Colon (tissue), 2 donors: ENCODE results near the gene PCBP2.
"Not testable (repeated sequence)": the region's sequence is repeated elsewhere in the genome, so short reads cannot be mapped to it uniquely, and the experiment has no call there.

Experiments used
- FAIRE-seq: peaks from 2 replicates; lab custom pipeline; 2012; peaks lifted over from hg19 to GRCh38; lab: Jason Lieb, UNC
- donor health status: control.
- donor health status: control.

The PCBP2 gene

GRCh38 chr12:53451661-53452158 lies at the start of gene PCBP2:
PCBP2 (plus strand) TSS chr12:53452102; CDS start chr12:53454801, 2,699 bp downstream.
- peak; percentile 24 for FAIRE-seq

GRCh38 chr12:53402351-53402750 lies 49.6 kb upstream of the PCBP2 start:
- FAIRE-seq = not testable (repeated sequence)

- no peak for FAIRE-seq
Measured at GRCh38 chr12:53402871-53403270, 49.0 kb upstream of the PCBP2 start.

GRCh38 chr12:53410951-53411350 lies 41.0 kb upstream of the PCBP2 start:
- FAIRE-seq = no peak

- no peak for FAIRE-seq
Measured at GRCh38 chr12:53413485-53414204, 38.3 kb upstream of the PCBP2 start.

- no peak for FAIRE-seq
Measured at GRCh38 chr12:53414756-53415417, 37.0 kb upstream of the PCBP2 start.

- not testable (repeated sequence) for FAIRE-seq
Measured at GRCh38 chr12:53415752-53416389, 36.0 kb upstream of the PCBP2 start.

GRCh38 chr12:53417291-53417816 lies 34.5 kb upstream of the PCBP2 start:
- FAIRE-seq = not testable (repeated sequence)

GRCh38 chr12:53418221-53418620 lies 33.7 kb upstream of the PCBP2 start:
- no peak for FAIRE-seq

GRCh38 chr12:53419756-53420155 lies 32.1 kb upstream of the PCBP2 start:
- FAIRE-seq = no peak

GRCh38 chr12:53422247-53422646 lies 29.7 kb upstream of the PCBP2 start:
- FAIRE-seq = not testable (repeated sequence)

- FAIRE-seq = no peak
Measured at GRCh38 chr12:53423597-53423996, 28.3 kb upstream of the PCBP2 start, which contains the start of gene AMHR2. AMHR2 (plus strand) TSS chr12:53423855; CDS start chr12:53423935, 80 bp downstream.

- no peak for FAIRE-seq
Measured at GRCh38 chr12:53424626-53425514, 27.0 kb upstream of the PCBP2 start.

- no peak for FAIRE-seq
Measured at GRCh38 chr12:53425515-53426150, 26.3 kb upstream of the PCBP2 start.

GRCh38 chr12:53427905-53428594 lies 23.9 kb upstream of the PCBP2 start:
- FAIRE-seq = no peak

GRCh38 chr12:53428741-53429140 lies 23.2 kb upstream of the PCBP2 start:
- FAIRE-seq = no peak

GRCh38 chr12:53430116-53430515 lies 21.8 kb upstream of the PCBP2 start:
- no peak for FAIRE-seq

- FAIRE-seq = no peak
Measured at GRCh38 chr12:53431187-53431586, 20.7 kb upstream of the PCBP2 start.

- not testable (repeated sequence) for FAIRE-seq
Measured at GRCh38 chr12:53435326-53435725, 16.6 kb upstream of the PCBP2 start.

GRCh38 chr12:53439582-53439981 lies 12.3 kb upstream of the PCBP2 start:
- not testable (repeated sequence) for FAIRE-seq
